K562 (cell line): ENCODE data around the gene CARD14. TPM values are rescaled to one million over a fixed set of nuclear protein-coding genes. Genes with fewer than 3 reads are reported as not detected.

Experiments used
- CTCF ChIP-seq, 3 experiments: IDR thresholded peaks in 2 of 3; conservative IDR thresholded peaks in 1 of 3; 2 replicates each; pipeline ENCODE4 v1.5.1; 2011 to 2012; ENCODE audit warnings: low read length in 3 of 3, mild to moderate bottlenecking in 3 of 3, control low read depth in 2 of 3, improper control_type of control experiment in 1 of 3, inconsistent platforms in 1 of 3, low read depth in 1 of 3, mixed read lengths in 1 of 3, moderate library complexity in 1 of 3; ENCODE audit not compliant: insufficient read depth in 2 of 3
- CTCFL ChIP-seq: IDR thresholded peaks from 2 replicates; pipeline ENCODE4 v1.6.1; 2011; ENCODE audit warnings: borderline replicate concordance, low read depth, mild to moderate bottlenecking, moderate library complexity, low read length; ENCODE audit not compliant: insufficient read depth, poor library complexity, severe bottlenecking
- REST ChIP-seq, 2 experiments: fragments of 450-650 bp; formaldehyde crosslinking in 1 of 2; IDR thresholded peaks; 2 replicates each; pipeline versions ENCODE4 v1.4.0 to v1.6.1; 2014 to 2020; ENCODE audit warnings: mild to moderate bottlenecking in 2 of 2, borderline replicate concordance in 1 of 2, low read depth in 1 of 2
- SLC30A9 ChIP-seq: fragments of 250-450 bp; sonication (Bioruptor Pico); IDR thresholded peaks from 2 replicates; pipeline ENCODE4 v1.8.0; 2022; ENCODE audit warnings: mild to moderate bottlenecking, moderate library complexity
- polyA plus RNA-seq, 8 experiments: library from polyadenylated mRNA; depleted of rRNA in 4 of 8; stranded (reverse) in 5 of 8; unstranded in 3 of 8; fragments of >200 nt; fragmentation: Nextera tagmentation in 2 of 8; fragmentation: Illumina TruSeq in 1 of 8; extraction: Ambion mirVana in 2 of 8; extraction: Trizol in 1 of 8; gene quantifications; 2 replicates each; pipeline versions ENCODE4 v1.2.1 to v1.2.3, GENCODE V29; 2011 to 2014; ENCODE audit warnings: inconsistent platforms in 1 of 8, missing spikeins in 1 of 8
- total RNA-seq, 7 experiments: library from RNA; depleted of rRNA in 6 of 7; stranded (reverse); fragments of >200 nt in 6 of 7; fragmentation: Illumina TruSeq in 2 of 7; extraction: Trizol in 2 of 7; gene quantifications; 2 replicates each; pipeline versions ENCODE4 v1.2.1 to v1.2.3, GENCODE V29; 2011 to 2021; ENCODE audit warnings: low replicate concordance in 1 of 7
- TF ChIP-seq, protein P1 (sequence below): sonication (generic); formaldehyde crosslinking; IDR thresholded peaks from 2 replicates; pipeline ENCODE4 v1.8.0; 2023; ENCODE audit warnings: mild to moderate bottlenecking, missing genetic modification reagents

Gene CARD14
- total and polyA plus RNA-seq, 9 of the 15 experiments (the other 6 are each of a cell fraction or from before 2014, with no cell fraction given) = not detected

- peak; percentile 50 to 65 (median 58) for TF ChIP-seq CTCF (IDR thresholded peaks at IDR 0.05 in 2 of 3, conservative IDR thresholded peaks at IDR 0.05 in 1 of 3; ENCODE audit: insufficient read depth in 2 of 3, low read depth in 1 of 3, low read length in 3 of 3)
- TF ChIP-seq, protein P1, sequence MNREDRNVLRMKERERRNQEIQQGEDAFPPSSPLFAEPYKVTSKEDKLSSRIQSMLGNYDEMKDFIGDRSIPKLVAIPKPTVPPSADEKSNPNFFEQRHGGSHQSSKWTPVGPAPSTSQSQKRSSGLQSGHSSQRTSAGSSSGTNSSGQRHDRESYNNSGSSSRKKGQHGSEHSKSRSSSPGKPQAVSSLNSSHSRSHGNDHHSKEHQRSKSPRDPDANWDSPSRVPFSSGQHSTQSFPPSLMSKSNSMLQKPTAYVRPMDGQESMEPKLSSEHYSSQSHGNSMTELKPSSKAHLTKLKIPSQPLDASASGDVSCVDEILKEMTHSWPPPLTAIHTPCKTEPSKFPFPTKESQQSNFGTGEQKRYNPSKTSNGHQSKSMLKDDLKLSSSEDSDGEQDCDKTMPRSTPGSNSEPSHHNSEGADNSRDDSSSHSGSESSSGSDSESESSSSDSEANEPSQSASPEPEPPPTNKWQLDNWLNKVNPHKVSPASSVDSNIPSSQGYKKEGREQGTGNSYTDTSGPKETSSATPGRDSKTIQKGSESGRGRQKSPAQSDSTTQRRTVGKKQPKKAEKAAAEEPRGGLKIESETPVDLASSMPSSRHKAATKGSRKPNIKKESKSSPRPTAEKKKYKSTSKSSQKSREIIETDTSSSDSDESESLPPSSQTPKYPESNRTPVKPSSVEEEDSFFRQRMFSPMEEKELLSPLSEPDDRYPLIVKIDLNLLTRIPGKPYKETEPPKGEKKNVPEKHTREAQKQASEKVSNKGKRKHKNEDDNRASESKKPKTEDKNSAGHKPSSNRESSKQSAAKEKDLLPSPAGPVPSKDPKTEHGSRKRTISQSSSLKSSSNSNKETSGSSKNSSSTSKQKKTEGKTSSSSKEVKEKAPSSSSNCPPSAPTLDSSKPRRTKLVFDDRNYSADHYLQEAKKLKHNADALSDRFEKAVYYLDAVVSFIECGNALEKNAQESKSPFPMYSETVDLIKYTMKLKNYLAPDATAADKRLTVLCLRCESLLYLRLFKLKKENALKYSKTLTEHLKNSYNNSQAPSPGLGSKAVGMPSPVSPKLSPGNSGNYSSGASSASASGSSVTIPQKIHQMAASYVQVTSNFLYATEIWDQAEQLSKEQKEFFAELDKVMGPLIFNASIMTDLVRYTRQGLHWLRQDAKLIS (CRISPR knock-in tag) = no peak
- no peak for TF ChIP-seq SLC30A9 (CRISPR knock-in tag)
- peak; percentile 50; the same call in 1 of the 2 replicates for TF ChIP-seq REST (IDR thresholded peaks at IDR 0.05; ENCODE audit: borderline replicate concordance)
- TF ChIP-seq REST (CRISPR knock-in tag; IDR thresholded peaks at IDR 0.05; ENCODE audit: low read depth) = no peak
- peak; percentile 75 for TF ChIP-seq CTCFL
Measured at GRCh38 chr17:80124351-80124981, 45.4 kb upstream of the CARD14 start (continued).
